Measurements from ENCODE around the gene TPK1. TPM values are rescaled to one million over a fixed set of nuclear protein-coding genes. Genes with fewer than 3 reads are reported as not detected.

TPK1 gene
- total and polyA plus RNA-seq, 2 donors (not counting 1 experiment from before 2014, with no cell fraction given), result 2.4 to 4.1 TPM

DNA sequence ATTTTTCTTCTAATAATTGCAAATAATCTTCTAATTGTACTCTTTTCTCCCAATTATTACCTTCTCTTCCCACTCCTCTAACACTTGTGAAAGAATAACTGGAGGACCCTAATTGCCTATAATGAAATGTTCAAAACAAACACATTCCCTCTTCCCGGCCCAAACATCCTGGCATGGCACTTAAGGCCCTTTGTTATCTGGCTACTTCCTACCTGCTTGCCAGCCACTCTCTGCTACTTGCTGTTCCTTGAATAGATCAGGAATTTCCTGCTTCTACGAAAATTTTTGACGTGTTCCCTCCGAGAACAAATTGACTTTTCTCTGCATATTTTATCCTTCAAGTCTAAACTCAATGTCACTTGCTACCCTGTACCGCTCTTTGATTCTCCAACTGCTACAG is 376.2 kb downstream of the TPK1 start:
- H3K27ac ChIP-seq (ENCODE audit: insufficient read depth, low read length), result no peak overlapping the region
- H4K20me1 ChIP-seq (ENCODE audit: control insufficient read depth, extremely low read depth, insufficient read depth, low read length), result no peaks in the 10 kb centered on the region
- no peak overlapping the region for H2AFZ ChIP-seq (ENCODE audit: low read length)
- no peak for DNase-seq (ENCODE audit: low read depth in 2 of 2)
- no peak overlapping the region for H3K4me2 ChIP-seq (ENCODE audit: extremely low read depth, insufficient read depth, low read length)
- H3K27me3 ChIP-seq (ENCODE audit: control insufficient read depth, insufficient read depth, low read length), result no peaks in the 10 kb centered on the region
- H3K79me2 ChIP-seq (ENCODE audit: control insufficient read depth, insufficient read depth, low read length), result no peaks in the 10 kb centered on the region
- no peaks in the 10 kb centered on the region for H3K36me3 ChIP-seq (ENCODE audit: control insufficient read depth, insufficient read depth, low read length)
- TF ChIP-seq, protein P1, sequence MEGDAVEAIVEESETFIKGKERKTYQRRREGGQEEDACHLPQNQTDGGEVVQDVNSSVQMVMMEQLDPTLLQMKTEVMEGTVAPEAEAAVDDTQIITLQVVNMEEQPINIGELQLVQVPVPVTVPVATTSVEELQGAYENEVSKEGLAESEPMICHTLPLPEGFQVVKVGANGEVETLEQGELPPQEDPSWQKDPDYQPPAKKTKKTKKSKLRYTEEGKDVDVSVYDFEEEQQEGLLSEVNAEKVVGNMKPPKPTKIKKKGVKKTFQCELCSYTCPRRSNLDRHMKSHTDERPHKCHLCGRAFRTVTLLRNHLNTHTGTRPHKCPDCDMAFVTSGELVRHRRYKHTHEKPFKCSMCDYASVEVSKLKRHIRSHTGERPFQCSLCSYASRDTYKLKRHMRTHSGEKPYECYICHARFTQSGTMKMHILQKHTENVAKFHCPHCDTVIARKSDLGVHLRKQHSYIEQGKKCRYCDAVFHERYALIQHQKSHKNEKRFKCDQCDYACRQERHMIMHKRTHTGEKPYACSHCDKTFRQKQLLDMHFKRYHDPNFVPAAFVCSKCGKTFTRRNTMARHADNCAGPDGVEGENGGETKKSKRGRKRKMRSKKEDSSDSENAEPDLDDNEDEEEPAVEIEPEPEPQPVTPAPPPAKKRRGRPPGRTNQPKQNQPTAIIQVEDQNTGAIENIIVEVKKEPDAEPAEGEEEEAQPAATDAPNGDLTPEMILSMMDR (conservative IDR thresholded peaks at IDR 0.05 in 1 of 2, IDR thresholded peaks at IDR 0.05 in 1 of 2; ENCODE audit: low read depth in 1 of 2, low read length in 2 of 2), result no peak
- TF ChIP-seq EZH2 (IDR thresholded peaks at IDR 0.05; ENCODE audit: low read length, missing control alignments), result no peak
- no peaks in the 10 kb centered on the region for H3K9me3 ChIP-seq (ENCODE audit: control insufficient read depth, insufficient read depth, low read depth, low read length)
- no peak overlapping the region for H3K4me3 ChIP-seq (replicated peaks in 1 of 4; ENCODE audit: control extremely low read depth in 1 of 4, insufficient read depth in 1 of 4, low read depth in 3 of 4, low read length in 4 of 4)
- H3K9ac ChIP-seq (ENCODE audit: insufficient read depth, low read length), result no peak overlapping the region
- H3K4me1 ChIP-seq (ENCODE audit: control insufficient read depth, extremely low read depth, insufficient read depth, low read length), result no peaks in the 10 kb centered on the region

DNA sequence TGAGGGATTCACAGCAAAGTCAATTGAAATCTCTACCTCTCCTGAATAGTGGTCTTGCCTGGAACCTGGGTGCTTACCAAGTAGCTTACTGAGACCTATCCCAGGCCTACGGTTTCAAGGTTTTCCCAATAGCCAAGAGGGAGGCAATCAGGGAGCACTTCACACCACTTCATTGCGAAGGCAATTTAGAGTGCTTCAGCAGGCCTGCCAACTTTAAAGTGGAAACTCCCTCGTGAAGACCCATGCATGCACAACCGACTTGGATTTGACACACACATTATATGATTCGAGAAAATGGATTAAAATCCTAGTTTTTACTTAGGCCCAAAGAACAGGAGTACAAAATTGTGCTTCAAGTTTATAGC is 380.8 kb downstream of the TPK1 start:
- H2AFZ ChIP-seq (ENCODE audit: low read length), result no peak overlapping the region
- no peak overlapping the region for H3K9ac ChIP-seq (ENCODE audit: insufficient read depth, low read length)
- H3K36me3 ChIP-seq (ENCODE audit: control insufficient read depth, insufficient read depth, low read length), result no peaks in the 10 kb centered on the region
- TF ChIP-seq EZH2 (IDR thresholded peaks at IDR 0.05; ENCODE audit: low read length, missing control alignments), result no peak
- TF ChIP-seq, protein P1 (conservative IDR thresholded peaks at IDR 0.05 in 1 of 2, IDR thresholded peaks at IDR 0.05 in 1 of 2; ENCODE audit: low read depth in 1 of 2, low read length in 2 of 2), result no peak
- H3K4me2 ChIP-seq (ENCODE audit: extremely low read depth, insufficient read depth, low read length), result no peak overlapping the region
- DNase-seq (ENCODE audit: low read depth in 2 of 2), result no peak
- H3K4me1 ChIP-seq (ENCODE audit: control insufficient read depth, extremely low read depth, insufficient read depth, low read length), result no peaks in the 10 kb centered on the region
- no peaks in the 10 kb centered on the region for H3K27me3 ChIP-seq (ENCODE audit: control insufficient read depth, insufficient read depth, low read length)
- no peak overlapping the region for H3K4me3 ChIP-seq (replicated peaks in 1 of 4; ENCODE audit: control extremely low read depth in 1 of 4, insufficient read depth in 1 of 4, low read depth in 3 of 4, low read length in 4 of 4)
- no peaks in the 10 kb centered on the region for H3K9me3 ChIP-seq (ENCODE audit: control insufficient read depth, insufficient read depth, low read depth, low read length)
- no peaks in the 10 kb centered on the region for H3K79me2 ChIP-seq (ENCODE audit: control insufficient read depth, insufficient read depth, low read length)
- H3K27ac ChIP-seq (ENCODE audit: insufficient read depth, low read length), result no peak overlapping the region
- H4K20me1 ChIP-seq (ENCODE audit: control insufficient read depth, extremely low read depth, insufficient read depth, low read length), result no peaks in the 10 kb centered on the region

DNA sequence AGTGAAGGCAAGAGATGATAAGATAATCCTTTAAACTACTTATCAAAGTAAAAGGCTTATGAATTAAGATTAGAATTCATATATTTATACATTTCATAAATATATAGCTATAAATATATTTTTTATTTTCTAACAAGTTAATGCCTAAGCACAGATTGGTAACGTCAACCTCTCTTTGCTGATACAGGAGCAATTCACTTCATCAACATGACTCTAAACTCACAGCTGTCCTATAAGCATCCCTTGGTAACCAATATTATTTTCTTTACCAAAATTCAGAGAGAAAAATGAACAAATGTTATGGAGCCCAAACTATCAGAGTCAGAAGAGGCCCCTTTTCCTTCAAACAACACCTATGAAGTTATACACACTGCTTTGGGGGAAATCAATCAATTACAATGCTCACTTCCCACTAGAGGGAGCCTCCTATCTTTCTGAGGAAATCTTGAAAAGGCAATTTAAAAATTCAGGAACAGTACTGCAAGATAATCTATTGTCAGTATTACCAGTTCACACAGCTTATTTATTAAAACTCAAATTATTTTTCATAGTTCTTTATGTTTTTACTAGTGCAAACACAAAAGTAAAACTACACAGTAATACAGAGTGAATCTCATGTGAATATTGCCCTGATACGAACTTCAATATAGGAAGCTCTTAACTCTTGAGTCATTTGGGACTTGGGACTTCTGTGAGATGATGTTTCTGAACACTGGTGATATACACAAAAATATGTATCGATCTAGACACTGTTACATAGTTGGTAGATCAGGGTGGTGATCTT is 381.4 kb downstream of the TPK1 start:
- Histone ChIP-seq H3K27me3 (ENCODE audit: control insufficient read depth, insufficient read depth, low read length) (no peaks in the 10 kb centered on the region), H3K4me3 (replicated peaks in 1 of 4; ENCODE audit: control extremely low read depth in 1 of 4, insufficient read depth in 1 of 4, low read depth in 3 of 4, low read length in 4 of 4) (no peak overlapping the region), H3K27ac (ENCODE audit: insufficient read depth, low read length) (no peak overlapping the region), H3K9ac (ENCODE audit: insufficient read depth, low read length) (no peak overlapping the region), H3K36me3 (ENCODE audit: control insufficient read depth, insufficient read depth, low read length) (no peaks in the 10 kb centered on the region), H3K9me3 (ENCODE audit: control insufficient read depth, insufficient read depth, low read depth, low read length) (no peaks in the 10 kb centered on the region), H3K79me2 (ENCODE audit: control insufficient read depth, insufficient read depth, low read length) (no peaks in the 10 kb centered on the region), H4K20me1 (ENCODE audit: control insufficient read depth, extremely low read depth, insufficient read depth, low read length) (no peaks in the 10 kb centered on the region), H3K4me2 (ENCODE audit: extremely low read depth, insufficient read depth, low read length) (no peak overlapping the region), H3K4me1 (ENCODE audit: control insufficient read depth, extremely low read depth, insufficient read depth, low read length) (no peaks in the 10 kb centered on the region), H2AFZ (ENCODE audit: low read length) (no peak overlapping the region)
- TF ChIP-seq EZH2 (IDR thresholded peaks at IDR 0.05; ENCODE audit: low read length, missing control alignments), result no peak
- TF ChIP-seq, protein P1 (conservative IDR thresholded peaks at IDR 0.05 in 1 of 2, IDR thresholded peaks at IDR 0.05 in 1 of 2; ENCODE audit: low read depth in 1 of 2, low read length in 2 of 2), result peak; percentile 9 to 56
- DNase-seq (ENCODE audit: low read depth in 2 of 2), result peak in 1 of 2 donors; percentile 6
